ENCODE data around the gene RIPOR3.

The RIPOR3 gene

GRCh38 chr20:50595433-50595895 is 95.9 kb downstream of the RIPOR3 start:
- no peak overlapping the region for H3K27ac ChIP-seq
- TF ChIP-seq ZFX (IDR thresholded peaks at IDR 0.05; ENCODE audit: borderline replicate concordance): no peak
- TF ChIP-seq, protein P1, sequence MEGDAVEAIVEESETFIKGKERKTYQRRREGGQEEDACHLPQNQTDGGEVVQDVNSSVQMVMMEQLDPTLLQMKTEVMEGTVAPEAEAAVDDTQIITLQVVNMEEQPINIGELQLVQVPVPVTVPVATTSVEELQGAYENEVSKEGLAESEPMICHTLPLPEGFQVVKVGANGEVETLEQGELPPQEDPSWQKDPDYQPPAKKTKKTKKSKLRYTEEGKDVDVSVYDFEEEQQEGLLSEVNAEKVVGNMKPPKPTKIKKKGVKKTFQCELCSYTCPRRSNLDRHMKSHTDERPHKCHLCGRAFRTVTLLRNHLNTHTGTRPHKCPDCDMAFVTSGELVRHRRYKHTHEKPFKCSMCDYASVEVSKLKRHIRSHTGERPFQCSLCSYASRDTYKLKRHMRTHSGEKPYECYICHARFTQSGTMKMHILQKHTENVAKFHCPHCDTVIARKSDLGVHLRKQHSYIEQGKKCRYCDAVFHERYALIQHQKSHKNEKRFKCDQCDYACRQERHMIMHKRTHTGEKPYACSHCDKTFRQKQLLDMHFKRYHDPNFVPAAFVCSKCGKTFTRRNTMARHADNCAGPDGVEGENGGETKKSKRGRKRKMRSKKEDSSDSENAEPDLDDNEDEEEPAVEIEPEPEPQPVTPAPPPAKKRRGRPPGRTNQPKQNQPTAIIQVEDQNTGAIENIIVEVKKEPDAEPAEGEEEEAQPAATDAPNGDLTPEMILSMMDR (IDR thresholded peaks at IDR 0.05): no peak

- TF ChIP-seq, protein P1 (IDR thresholded peaks at IDR 0.05): no peak
- no peak for TF ChIP-seq ZFX (IDR thresholded peaks at IDR 0.05; ENCODE audit: borderline replicate concordance)
- H3K27ac ChIP-seq: no peak overlapping the region
These were observed 96.5 kb downstream of the RIPOR3 start for GRCh38 chr20:50594591-50595432.

DNA sequence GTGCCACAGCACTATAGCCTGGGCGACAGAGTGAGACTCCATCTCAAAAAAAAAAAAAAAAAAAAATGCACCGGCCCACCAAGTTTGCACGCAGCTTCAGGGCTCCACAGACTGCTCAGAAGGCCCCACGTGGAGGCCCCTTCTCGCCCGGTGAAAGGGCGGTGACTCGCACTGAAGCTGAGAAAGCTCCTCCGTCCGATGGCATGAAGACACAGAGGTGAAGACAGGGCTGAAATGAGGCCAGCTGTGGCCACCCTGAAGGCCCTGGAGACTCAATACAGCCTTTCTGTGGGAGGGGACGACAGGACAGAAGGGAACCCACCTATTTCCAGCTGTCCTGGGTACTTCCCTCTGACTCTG is 97.1 kb downstream of the RIPOR3 start:
- H3K27ac ChIP-seq: no peak overlapping the region
- TF ChIP-seq ZFX (IDR thresholded peaks at IDR 0.05; ENCODE audit: borderline replicate concordance): no peak
- TF ChIP-seq, protein P1 (IDR thresholded peaks at IDR 0.05): no peak

DNA sequence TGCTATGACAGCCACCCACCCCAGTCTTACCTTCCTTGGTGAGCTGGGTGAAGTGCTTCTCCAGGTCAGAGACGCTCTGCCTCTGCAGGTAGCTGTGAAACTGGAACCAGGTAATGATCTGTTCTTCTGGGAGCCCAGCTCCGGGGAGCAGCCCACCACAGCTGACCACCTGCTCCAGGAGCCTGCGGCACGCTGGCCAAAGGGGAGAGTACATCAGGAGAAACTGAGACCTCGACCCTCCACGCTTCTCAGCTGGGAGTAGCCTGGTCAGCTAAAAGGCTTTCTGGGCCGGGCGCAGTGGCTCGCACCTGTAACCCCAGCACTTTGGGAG is 98.4 kb downstream of the RIPOR3 start:
- no peak overlapping the region for H3K27ac ChIP-seq
- TF ChIP-seq ZFX (IDR thresholded peaks at IDR 0.05; ENCODE audit: borderline replicate concordance): no peak
- TF ChIP-seq, protein P1 (IDR thresholded peaks at IDR 0.05): no peak

DNA sequence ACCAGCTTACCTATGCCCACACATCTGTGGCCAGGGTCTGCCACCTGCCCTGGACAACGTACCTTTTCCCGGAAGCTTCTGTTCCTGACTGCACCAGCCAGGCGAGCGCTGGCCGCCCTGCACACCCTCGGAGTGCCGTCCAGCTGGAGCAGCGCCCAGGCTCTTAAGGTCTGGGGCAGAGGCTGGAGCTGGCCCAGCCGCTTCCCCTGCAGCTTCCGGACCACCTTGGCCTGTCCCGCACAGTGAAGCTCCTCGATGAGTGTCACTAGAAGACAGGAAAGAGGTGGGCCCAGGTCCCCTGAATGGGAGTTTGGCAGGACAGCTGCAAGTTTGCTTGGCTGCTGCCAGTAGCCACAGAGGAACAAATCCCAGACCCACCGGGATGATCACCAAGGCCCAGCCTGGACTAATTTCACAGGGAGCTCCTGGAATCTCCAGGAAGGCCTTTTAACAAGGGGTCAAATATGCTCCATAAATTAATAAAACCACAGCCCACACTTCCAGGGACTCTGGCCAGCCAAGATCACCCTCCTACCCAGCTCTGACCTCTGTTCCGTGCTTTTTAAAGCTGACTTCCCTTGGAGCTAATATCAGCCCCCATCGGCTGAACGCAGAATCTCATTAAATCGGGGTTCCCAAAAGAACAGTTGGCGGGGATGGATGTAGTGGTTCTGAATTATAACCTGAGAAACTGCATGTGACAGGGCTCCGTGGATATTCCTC is 98.9 kb downstream of the RIPOR3 start:
- no peak overlapping the region for H3K27ac ChIP-seq
- TF ChIP-seq, protein P1 (IDR thresholded peaks at IDR 0.05): no peak
- no peak for TF ChIP-seq ZFX (IDR thresholded peaks at IDR 0.05; ENCODE audit: borderline replicate concordance)

- TF ChIP-seq, protein P1 (IDR thresholded peaks at IDR 0.05): no peak
- no peak for TF ChIP-seq ZFX (IDR thresholded peaks at IDR 0.05; ENCODE audit: borderline replicate concordance)
- no peak overlapping the region for H3K27ac ChIP-seq
These were observed 100.0 kb downstream of the RIPOR3 start for GRCh38 chr20:50591233-50591852.

DNA sequence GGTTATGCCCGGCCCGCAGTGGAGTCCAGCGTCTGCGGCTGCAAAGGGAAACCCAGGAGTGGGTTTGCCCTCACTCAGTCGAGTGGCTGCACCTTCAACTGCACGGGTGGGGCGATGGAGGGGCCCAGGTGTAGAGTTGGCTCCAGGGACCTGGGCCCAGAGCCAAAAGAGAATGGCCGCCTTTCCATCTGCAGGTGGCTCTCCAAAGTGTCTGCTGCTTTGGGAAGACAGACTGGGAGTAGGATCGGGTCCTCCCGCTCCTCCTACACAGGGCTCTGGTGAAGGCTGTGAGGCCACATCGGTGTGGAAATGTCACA is 101.0 kb downstream of the RIPOR3 start:
- no peak overlapping the region for H3K27ac ChIP-seq

More for the DNA sequence above, 101.0 kb downstream of the RIPOR3 start:
- TF ChIP-seq, protein P1 (IDR thresholded peaks at IDR 0.05): no peak
- no peak for TF ChIP-seq ZFX (IDR thresholded peaks at IDR 0.05; ENCODE audit: borderline replicate concordance)

All from 22Rv1 (cell line).